A673 (cell line): ENCODE measurements around the gene HTR2C. TPM values are rescaled to one million over a fixed set of nuclear protein-coding genes. Genes with fewer than 3 reads are reported as not detected.

ENCODE experiments used
- BruUV-seq: library from RNA; stranded (reverse); fragments of 400-500 nt; replicated peaks from 2 replicates; lab custom pipeline; 2021; lab: Mats Ljungman, UMichigan
- CTCF ChIA-PET: fragments of 300-600 bp; sonication (Branson Sonifier 250); formaldehyde crosslinking; loops from one replicate; lab custom pipeline; 2022; ENCODE audit warnings: antibody characterized with exemption; lab: Charles Lee
- POLR2A ChIA-PET: fragments of 300-600 bp; sonication (Branson Sonifier 250); formaldehyde crosslinking; loops from one replicate; lab custom pipeline; 2022; ENCODE audit warnings: antibody characterized with exemption; ENCODE audit not compliant: low non-redundant PET; lab: Charles Lee
- DNase-seq: peaks from one replicate; pipeline ENCODE4 v3.0.0-alpha.2; 2015; ENCODE audit warnings: low spot score
- H3K27ac ChIP-seq: fragments of 200-600 bp; sonication (generic); 2 replicates; pipeline ENCODE4 v1.5.1; 2016; ENCODE audit warnings: mixed run types, low read depth, mild to moderate bottlenecking, mixed read lengths, antibody characterized with exemption, low read length; ENCODE audit not compliant: poor library complexity, severe bottlenecking
- H3K27me3 ChIP-seq: fragments of 200-600 bp; sonication (generic); replicated peaks from 2 replicates; pipeline ENCODE4 v1.6.1; 2017; ENCODE audit warnings: mixed run types, low read depth, mild to moderate bottlenecking, mixed read lengths, antibody characterized with exemption, low read length; ENCODE audit not compliant: insufficient read depth, poor library complexity
- H3K36me3 ChIP-seq: fragments of 200-600 bp; sonication (generic); 2 replicates; pipeline ENCODE4 v1.6.1; 2016; ENCODE audit warnings: mixed run types, mild to moderate bottlenecking, mixed read lengths, antibody characterized with exemption, low read length; ENCODE audit not compliant: insufficient read depth, poor library complexity, severe bottlenecking
- H3K4me1 ChIP-seq: fragments of 200-600 bp; sonication (generic); 2 replicates; pipeline ENCODE4 v1.6.1; 2017; ENCODE audit warnings: mixed run types, mild to moderate bottlenecking, mixed read lengths, antibody characterized with exemption, low read length; ENCODE audit not compliant: insufficient read depth, poor library complexity, severe bottlenecking
- H3K4me3 ChIP-seq: fragments of 200-600 bp; sonication (generic); 2 replicates; pipeline ENCODE4 v1.5.1; 2016; ENCODE audit warnings: low read depth, mixed run types, mild to moderate bottlenecking, mixed read lengths, low read length; ENCODE audit not compliant: poor library complexity, severe bottlenecking
- H3K9me3 ChIP-seq: fragments of 200-600 bp; sonication (generic); 2 replicates; pipeline ENCODE4 v1.6.1; 2016; ENCODE audit warnings: mixed run types, low read depth, mild to moderate bottlenecking, mixed read lengths, antibody characterized with exemption, low read length; ENCODE audit not compliant: poor library complexity, severe bottlenecking
- EZH2 ChIP-seq: fragments of 200-600 bp; sonication (generic); IDR thresholded peaks from 2 replicates; pipeline ENCODE4 v1.6.1; 2017; ENCODE audit warnings: borderline replicate concordance, low read depth, mild to moderate bottlenecking, mixed read lengths, antibody characterized with exemption, low read length; ENCODE audit not compliant: poor library complexity, severe bottlenecking
- intact Hi-C: fragments of 100-400 bp; cut with micrococcal nuclease; formaldehyde crosslinking; loops from one replicate; pipeline ENCODE4 v1.10.0; 2022; ENCODE audit not compliant: unreplicated experiment
- total RNA-seq: library from RNA; stranded (reverse); gene quantifications from 2 replicates; pipeline ENCODE4 v1.2.3, GENCODE V29; 2021
- TF ChIP-seq, protein P1 (sequence below): fragments of 300-800, 200-600 bp; sonication (generic); conservative IDR thresholded peaks from 2 replicates; pipeline ENCODE4 v1.5.1; 2017; ENCODE audit warnings: low read depth, mild to moderate bottlenecking, antibody characterized with exemption, low read length, moderate library complexity, mixed read lengths

The HTR2C gene
- total RNA-seq, 1 experiment from 2014 or later, result not detected

GRCh38 chrX:114774691-114775090, 190.8 kb downstream of the HTR2C start:
- Histone ChIP-seq H3K27me3 (peaks cover 4% of the 10 kb centered on the region), H3K4me1 (no peaks in the 10 kb centered on the region), H3K36me3 (no peaks in the 10 kb centered on the region), H3K27ac (no peak overlapping the region), H3K4me3 (no peak overlapping the region), H3K9me3 (no peaks in the 10 kb centered on the region)
- ChIA-PET POLR2A (no interaction called here), CTCF (no interaction called here)
- no peak for TF ChIP-seq EZH2
- TF ChIP-seq, protein P1, sequence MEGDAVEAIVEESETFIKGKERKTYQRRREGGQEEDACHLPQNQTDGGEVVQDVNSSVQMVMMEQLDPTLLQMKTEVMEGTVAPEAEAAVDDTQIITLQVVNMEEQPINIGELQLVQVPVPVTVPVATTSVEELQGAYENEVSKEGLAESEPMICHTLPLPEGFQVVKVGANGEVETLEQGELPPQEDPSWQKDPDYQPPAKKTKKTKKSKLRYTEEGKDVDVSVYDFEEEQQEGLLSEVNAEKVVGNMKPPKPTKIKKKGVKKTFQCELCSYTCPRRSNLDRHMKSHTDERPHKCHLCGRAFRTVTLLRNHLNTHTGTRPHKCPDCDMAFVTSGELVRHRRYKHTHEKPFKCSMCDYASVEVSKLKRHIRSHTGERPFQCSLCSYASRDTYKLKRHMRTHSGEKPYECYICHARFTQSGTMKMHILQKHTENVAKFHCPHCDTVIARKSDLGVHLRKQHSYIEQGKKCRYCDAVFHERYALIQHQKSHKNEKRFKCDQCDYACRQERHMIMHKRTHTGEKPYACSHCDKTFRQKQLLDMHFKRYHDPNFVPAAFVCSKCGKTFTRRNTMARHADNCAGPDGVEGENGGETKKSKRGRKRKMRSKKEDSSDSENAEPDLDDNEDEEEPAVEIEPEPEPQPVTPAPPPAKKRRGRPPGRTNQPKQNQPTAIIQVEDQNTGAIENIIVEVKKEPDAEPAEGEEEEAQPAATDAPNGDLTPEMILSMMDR, result 0 out of 2 replicates have a peak, but pooled peaks have one; percentile 12
- intact Hi-C loops, result no loop called here
- DNase-seq, result peak; percentile 1
- no TSS peak for BruUV-seq

- no peak for DNase-seq
- POLR2A ChIA-PET, result no interaction called here
- TF ChIP-seq EZH2, result no peak
- TF ChIP-seq, protein P1, result no peak
- Histone ChIP-seq H3K27ac (no peak overlapping the region), H3K36me3 (no peaks in the 10 kb centered on the region), H3K27me3 (no peaks in the 10 kb centered on the region), H3K4me3 (no peak overlapping the region), H3K4me1 (no peaks in the 10 kb centered on the region), H3K9me3 (no peaks in the 10 kb centered on the region)
- intact Hi-C loops, result no loop called here
- CTCF ChIA-PET, result no interaction called here
- BruUV-seq, result no TSS peak
Observed at GRCh38 chrX:114782925-114783324, 199.0 kb downstream of the HTR2C start.

DNA sequence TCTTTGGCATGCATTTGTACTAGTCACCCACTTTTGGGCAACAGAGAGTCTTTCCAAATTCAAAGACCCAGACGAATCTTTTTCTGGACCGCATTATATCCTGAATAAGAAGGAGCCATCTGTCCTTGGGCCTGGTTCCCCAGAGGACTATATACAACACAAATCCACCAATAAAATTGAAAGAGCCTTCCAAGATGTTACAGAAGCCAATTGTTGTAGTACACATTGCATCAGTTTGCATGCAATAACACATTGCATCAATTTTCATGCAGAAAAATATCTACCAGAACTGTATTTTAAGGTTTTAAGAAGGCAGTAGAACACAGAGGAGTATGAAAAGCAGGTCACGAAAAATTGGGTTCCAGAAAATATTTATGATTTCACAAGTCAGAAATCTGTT, 203.2 kb downstream of the HTR2C start:
- CTCF ChIA-PET, result no interaction called here

More for the DNA sequence above, 203.2 kb downstream of the HTR2C start:
- Histone ChIP-seq H3K4me1 (no peaks in the 10 kb centered on the region), H3K27ac (no peak overlapping the region), H3K36me3 (no peaks in the 10 kb centered on the region), H3K4me3 (no peak overlapping the region), H3K27me3 (no peaks in the 10 kb centered on the region), H3K9me3 (no peaks in the 10 kb centered on the region)
- intact Hi-C loops, result no loop called here
- no peak for DNase-seq
- BruUV-seq, result no TSS peak
- POLR2A ChIA-PET, result no interaction called here
- TF ChIP-seq, protein P1, result no peak
- TF ChIP-seq EZH2, result no peak
